ENCODE results near the gene GRAMD1A. TPM values are rescaled to one million over a fixed set of nuclear protein-coding genes. Genes with fewer than 3 reads are reported as not detected.
A peak's percentile ranks its signal among the peaks of the same experiment; 100 is the strongest.

The GRAMD1A gene
- total RNA-seq (10 to 100 TPM; 21.8 to 64.5 (median 29.0) TPM), polyA plus RNA-seq (10 to 100 TPM; 31.3 to 36.3 TPM)
- long read RNA-seq, donor 1, partial matches to known transcripts: 21 of 42 reads
- long read RNA-seq, donor 1, other reads (novel, unspliced or antisense): 21 of 42 reads
- long read RNA-seq, donor 2, partial matches to known transcripts: 68 of 80 reads
- long read RNA-seq, donor 2, other reads (novel, unspliced or antisense): 12 of 80 reads
- long read RNA-seq, donor 3, partial matches to known transcripts: 31 of 67 reads
- long read RNA-seq, donor 3, other reads (novel, unspliced or antisense): 32 of 67 reads

DNA sequence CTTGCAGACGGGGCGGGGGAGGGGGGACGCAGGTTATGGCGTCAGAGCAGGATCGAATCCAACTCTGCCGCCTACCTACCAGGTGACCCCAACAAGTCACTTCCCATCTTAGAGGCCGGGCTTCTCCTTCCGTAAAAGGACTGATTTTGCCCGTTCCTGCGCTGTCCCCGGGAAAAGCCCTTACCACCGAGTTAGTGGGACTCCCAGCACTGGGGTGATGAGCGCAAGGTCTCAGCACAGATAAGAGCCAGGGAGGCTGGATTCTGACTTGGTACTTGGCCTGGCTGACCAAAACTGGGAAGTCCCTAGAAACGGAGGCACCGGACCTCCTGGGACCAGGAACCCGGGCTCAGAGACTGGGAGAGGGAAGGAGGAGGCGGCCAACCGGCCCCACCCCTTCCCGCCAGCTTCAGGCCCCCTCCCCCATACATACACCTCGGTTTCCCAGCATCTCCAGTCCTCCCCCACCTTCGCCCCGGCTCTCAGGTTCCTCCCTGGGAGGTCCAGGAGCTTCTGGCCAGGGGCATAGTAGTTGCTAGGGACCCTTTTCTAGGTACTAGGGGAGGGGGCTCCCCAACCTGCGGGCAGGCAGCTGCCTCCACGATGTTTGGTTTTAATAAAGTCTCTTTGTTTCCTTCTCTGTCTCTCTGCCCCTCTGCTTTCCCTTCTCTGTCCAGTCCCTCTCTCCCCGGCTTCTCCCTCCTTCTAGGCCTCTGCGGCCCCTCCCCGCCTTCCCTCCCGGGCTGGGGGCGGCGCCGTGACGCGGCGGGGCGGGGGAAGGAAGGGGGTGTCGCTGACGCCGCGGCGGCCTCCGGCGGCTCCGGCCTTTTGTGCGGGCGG, at the start of gene GRAMD1A:
TSS of gene GRAMD1A (plus strand) at position 826 of the 840 bp plus-strand sequence. CDS start 156 bp downstream, outside the sequence.
- 0 to 2% (median 1%) methylated on average over 31 to 45 of the region's 45 CpGs for WGBS, 4 donors

DNA sequence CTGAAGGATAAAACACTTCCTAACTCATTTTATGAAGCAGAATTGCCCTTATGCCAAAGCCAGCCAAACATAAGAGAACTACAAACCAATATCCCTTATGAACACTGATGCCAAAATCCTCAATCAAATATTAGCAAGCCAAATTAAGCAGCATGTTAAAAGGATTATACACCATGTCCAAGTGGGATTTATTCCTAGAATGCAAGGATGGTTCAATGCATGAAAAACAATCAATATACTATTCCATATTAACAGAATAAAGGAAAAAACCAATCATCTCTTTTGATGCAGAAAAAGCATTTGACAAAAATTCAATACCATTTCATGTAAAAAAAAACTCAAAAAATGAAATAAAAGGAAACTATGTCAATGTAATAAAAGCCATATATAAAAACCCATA, 47.0 kb upstream of the GRAMD1A start:
- Histone ChIP-seq H3K4me3 (no peak overlapping the region), H3K9me3 (peaks cover 5 to 99% (median 76%) of the 10 kb centered on the region in 12 donors), H3K4me1 (no peaks in the 10 kb centered on the region), H3K36me3 (peaks cover 8 to 76% (median 19%) of the 10 kb centered on the region in 9 donors), H3K27ac (no peak overlapping the region), H3K27me3 (no peaks in the 10 kb centered on the region)
- DNase-seq: no peak
- no peak for TF ChIP-seq POLR2A (IDR thresholded peaks at IDR 0.05)
- TF ChIP-seq, protein P1, sequence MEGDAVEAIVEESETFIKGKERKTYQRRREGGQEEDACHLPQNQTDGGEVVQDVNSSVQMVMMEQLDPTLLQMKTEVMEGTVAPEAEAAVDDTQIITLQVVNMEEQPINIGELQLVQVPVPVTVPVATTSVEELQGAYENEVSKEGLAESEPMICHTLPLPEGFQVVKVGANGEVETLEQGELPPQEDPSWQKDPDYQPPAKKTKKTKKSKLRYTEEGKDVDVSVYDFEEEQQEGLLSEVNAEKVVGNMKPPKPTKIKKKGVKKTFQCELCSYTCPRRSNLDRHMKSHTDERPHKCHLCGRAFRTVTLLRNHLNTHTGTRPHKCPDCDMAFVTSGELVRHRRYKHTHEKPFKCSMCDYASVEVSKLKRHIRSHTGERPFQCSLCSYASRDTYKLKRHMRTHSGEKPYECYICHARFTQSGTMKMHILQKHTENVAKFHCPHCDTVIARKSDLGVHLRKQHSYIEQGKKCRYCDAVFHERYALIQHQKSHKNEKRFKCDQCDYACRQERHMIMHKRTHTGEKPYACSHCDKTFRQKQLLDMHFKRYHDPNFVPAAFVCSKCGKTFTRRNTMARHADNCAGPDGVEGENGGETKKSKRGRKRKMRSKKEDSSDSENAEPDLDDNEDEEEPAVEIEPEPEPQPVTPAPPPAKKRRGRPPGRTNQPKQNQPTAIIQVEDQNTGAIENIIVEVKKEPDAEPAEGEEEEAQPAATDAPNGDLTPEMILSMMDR (IDR thresholded peaks at IDR 0.05): no peak
- ATAC-seq: no peak
- intact Hi-C loops (cut with DNase I): no loop called here

More for the DNA sequence above, at the start of gene GRAMD1A:
- Histone ChIP-seq H3K27ac (peak within 1 kb of the TSS; percentile 93 to 100 (median 98)), H3K27me3 (no peaks in the 10 kb centered on the region), H3K36me3 (peaks cover 0 to 7% (median 2%) of the 10 kb centered on the region in 9 donors), H3K4me3 (peak within 1 kb of the TSS; percentile 76 to 99 (median 91)), H3K9me3 (no peaks in the 10 kb centered on the region), H3K4me1 (peaks cover 0 to 88% (median 56%) of the 10 kb centered on the region in 12 donors)
- DNase-seq (peak; percentile 90 to 94 (median 93)), ATAC-seq (peak; percentile 87 to 94 (median 93))
- TF ChIP-seq, protein P1 (IDR thresholded peaks at IDR 0.05): no peak
- peak; percentile 1 to 74 for TF ChIP-seq POLR2A (IDR thresholded peaks at IDR 0.05)
- intact Hi-C loops (cut with DNase I): no loop called here

DNA sequence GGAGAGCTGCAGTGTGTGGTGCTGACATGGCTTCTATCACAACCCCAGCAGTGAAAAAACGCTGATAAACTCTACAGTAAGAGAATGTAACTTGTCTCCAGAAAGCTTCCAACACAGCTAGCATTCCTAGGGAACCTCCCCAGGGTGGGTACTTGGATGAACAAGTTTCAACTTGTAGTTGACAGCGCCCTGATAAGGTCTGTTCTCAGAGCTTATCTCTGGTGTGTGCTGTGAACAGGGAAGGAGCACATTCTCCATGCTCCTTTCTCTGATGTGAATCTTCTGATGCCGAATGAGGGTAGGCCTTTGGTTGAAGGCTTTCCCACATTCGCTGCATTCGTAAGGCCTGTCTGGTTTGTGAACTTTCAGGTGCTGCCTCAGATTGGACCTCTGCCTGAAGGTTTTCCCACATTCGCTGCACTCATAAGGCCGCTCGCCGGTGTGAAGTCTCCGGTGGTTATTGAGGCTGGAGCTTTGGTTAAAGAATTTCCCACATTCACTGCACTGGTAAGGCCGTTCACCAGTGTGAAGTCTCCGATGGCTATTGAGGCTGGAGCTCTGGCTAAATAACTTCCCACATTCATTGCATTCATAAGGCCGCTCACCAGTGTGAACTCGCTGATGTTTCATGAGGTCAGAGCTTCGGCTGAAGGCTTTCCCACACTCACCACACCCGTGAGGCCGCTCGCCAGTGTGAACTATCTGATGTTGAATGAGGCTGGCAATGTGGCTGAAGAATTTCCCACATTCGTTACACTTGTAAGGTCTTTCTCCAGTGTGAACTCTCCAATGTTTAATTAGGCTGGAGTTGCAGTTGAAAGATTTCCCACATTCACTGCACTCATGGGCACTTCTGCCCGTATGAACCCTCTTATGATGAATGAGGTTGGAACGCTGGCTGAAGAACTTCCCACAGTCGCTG, 42.0 kb upstream of the GRAMD1A start:
- DNase-seq (no peak), ATAC-seq (no peak)
- H3K27me3 ChIP-seq: no peaks in the 10 kb centered on the region
- TF ChIP-seq POLR2A (IDR thresholded peaks at IDR 0.05): no peak
- TF ChIP-seq, protein P1 (IDR thresholded peaks at IDR 0.05): no peak
- H3K36me3 ChIP-seq: peaks cover 27 to 84% (median 45%) of the 10 kb centered on the region in 9 donors
- no peak overlapping the region for H3K27ac ChIP-seq
- 95 to 97% (median 96%) methylated on average over 22 of the region's 22 CpGs for WGBS, 4 donors
- H3K4me1 ChIP-seq: peaks cover 0 to 19% (median 12%) of the 10 kb centered on the region in 12 donors
- intact Hi-C loops (cut with DNase I): no loop called here
- H3K4me3 ChIP-seq: no peak overlapping the region
- peaks cover 9 to 93% (median 77%) of the 10 kb centered on the region in 12 donors for H3K9me3 ChIP-seq
